Caco-2 (cell line): Measurements from ENCODE around the gene SLC5A3. TPM values are rescaled to one million over a fixed set of nuclear protein-coding genes. Genes with fewer than 3 reads are reported as not detected.

ENCODE experiments used
- BruUV-seq: library from RNA; stranded (reverse); fragments of 400-500 nt; replicated peaks from 2 replicates; lab custom pipeline; 2021; lab: Mats Ljungman, UMichigan
- CTCF ChIA-PET: fragments of 300-600 bp; sonication (Branson Sonifier 250); formaldehyde crosslinking; loops from one replicate; lab custom pipeline; 2022; ENCODE audit warnings: antibody characterized with exemption; lab: Charles Lee
- POLR2A ChIA-PET: fragments of 300-600 bp; sonication (Branson Sonifier 250); formaldehyde crosslinking; loops from one replicate; lab custom pipeline; 2022; ENCODE audit warnings: antibody characterized with exemption; lab: Charles Lee
- DNase-seq, 2 experiments: peaks; one replicate each; pipeline versions ENCODE4 v3.0.0 to v3.0.0-alpha.2; 2020 to 2022
- H3K27me3 ChIP-seq: replicated peaks from 2 replicates; pipeline ENCODE4 v1.6.0; 2011; ENCODE audit warnings: low read length; ENCODE audit not compliant: control insufficient read depth, insufficient read depth
- H3K36me3 ChIP-seq: 2 replicates; pipeline ENCODE4 v1.5.1; 2011; ENCODE audit warnings: low read length; ENCODE audit not compliant: control insufficient read depth, insufficient read depth
- H3K4me1 ChIP-seq: fragments of 250-450 bp; sonication (Bioruptor Pico); 2 replicates; pipeline ENCODE4 v1.5.1; 2020; ENCODE audit warnings: mild to moderate bottlenecking
- H3K4me3 ChIP-seq: 2 replicates; pipeline ENCODE4 v1.5.1; 2011; ENCODE audit warnings: low read depth, mild to moderate bottlenecking, control low read depth, low read length
- H3K9me3 ChIP-seq: fragments of 250-450 bp; sonication (Bioruptor Pico); 2 replicates; pipeline ENCODE4 v1.5.1; 2020; ENCODE audit warnings: mild to moderate bottlenecking, moderate library complexity
- H3K27ac Mint-ChIP-seq: one replicate; pipeline ENCODE4 v1.8.0; 2022; ENCODE audit warnings: mixed read lengths; ENCODE audit not compliant: unreplicated experiment
- H3K27me3 Mint-ChIP-seq: one replicate; pipeline ENCODE4 v1.8.0; 2022; ENCODE audit warnings: mixed read lengths; ENCODE audit not compliant: insufficient read depth, unreplicated experiment
- H3K36me3 Mint-ChIP-seq: one replicate; pipeline ENCODE4 v1.8.0; 2022; ENCODE audit warnings: mild to moderate bottlenecking, mixed read lengths; ENCODE audit not compliant: insufficient read depth, unreplicated experiment
- H3K4me1 Mint-ChIP-seq: one replicate; pipeline ENCODE4 v1.8.0; 2022; ENCODE audit warnings: low read depth, mixed read lengths; ENCODE audit not compliant: unreplicated experiment
- H3K4me3 Mint-ChIP-seq: one replicate; pipeline ENCODE4 v1.8.0; 2022; ENCODE audit warnings: mild to moderate bottlenecking, moderate library complexity, mixed read lengths; ENCODE audit not compliant: unreplicated experiment
- H3K9me3 Mint-ChIP-seq: one replicate; pipeline ENCODE4 v1.8.0; 2022; ENCODE audit warnings: mixed read lengths; ENCODE audit not compliant: unreplicated experiment
- CTCF ChIP-seq, 2 experiments: fragments of 200-600 bp in 1 of 2; IDR thresholded peaks; 1 replicate in 1 of 2; 2 replicates in 1 of 2; pipeline versions ENCODE4 v1.5.1 to v1.8.0; 2011 to 2022; ENCODE audit warnings: antibody characterized with exemption in 1 of 2, control low read depth in 1 of 2, inconsistent platforms in 1 of 2, low read depth in 1 of 2, low read length in 1 of 2, mild to moderate bottlenecking in 1 of 2, moderate library complexity in 1 of 2; ENCODE audit not compliant: insufficient read depth in 1 of 2, severe bottlenecking in 1 of 2, unreplicated experiment in 1 of 2
- intact Hi-C: fragments of 100-400 bp; cut with micrococcal nuclease; formaldehyde crosslinking; loops from one replicate; pipeline ENCODE4 v1.10.0; 2022; ENCODE audit not compliant: unreplicated experiment
- total RNA-seq: library from RNA; stranded (reverse); gene quantifications from 2 replicates; pipeline ENCODE4 v1.2.3, GENCODE V29; 2022

SLC5A3 gene
- total RNA-seq, 1 experiment from 2014 or later = 19.1 TPM

DNA sequence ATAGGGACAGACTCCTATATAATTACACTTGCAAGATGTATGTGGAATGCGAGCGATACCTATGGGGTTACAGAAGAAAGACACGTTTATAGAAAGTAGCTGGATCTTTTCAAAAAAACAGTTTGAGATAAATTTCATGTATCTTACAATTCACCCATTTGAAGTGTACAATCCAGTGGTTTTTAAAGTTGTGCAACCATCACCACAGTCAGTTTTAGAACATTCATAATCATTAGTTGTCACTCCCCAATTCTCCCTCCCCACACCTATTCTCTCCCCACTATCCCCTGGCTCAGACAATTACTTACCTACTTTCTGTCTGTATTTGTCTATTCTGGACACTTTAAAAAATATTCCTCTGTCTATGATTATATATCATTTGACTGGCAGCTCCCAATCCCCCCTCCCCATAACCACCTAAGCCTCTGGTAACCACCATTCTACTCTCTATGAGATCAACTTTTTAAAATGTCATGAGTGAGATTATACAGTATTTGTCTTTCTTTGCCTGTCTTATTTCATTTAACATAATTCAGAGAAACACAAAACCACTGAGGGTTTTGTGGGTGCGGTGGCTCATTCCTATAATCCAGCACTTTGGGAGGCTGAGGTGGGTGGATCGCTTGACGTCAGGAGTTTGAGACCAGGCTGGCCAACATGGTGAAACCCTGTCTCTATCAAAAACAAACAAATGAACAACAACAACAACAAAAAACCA lies 39.1 kb downstream of the SLC5A3 start:
- peaks cover 53% of the 10 kb centered on the region for H3K36me3 Mint-ChIP-seq
- peaks cover 20% of the 10 kb centered on the region for H3K4me1 Mint-ChIP-seq
- intact Hi-C loops = no loop called here
- H3K27me3 ChIP-seq = no peaks in the 10 kb centered on the region
- peaks cover 8% of the 10 kb centered on the region for H3K9me3 Mint-ChIP-seq
- no TSS peak for BruUV-seq
- peaks cover 45% of the 10 kb centered on the region for H3K4me1 ChIP-seq
- no peak overlapping the region for H3K4me3 Mint-ChIP-seq
- no peak overlapping the region for H3K27ac Mint-ChIP-seq
- H3K36me3 ChIP-seq = no peaks in the 10 kb centered on the region
- POLR2A ChIA-PET = no interaction called here
- CTCF ChIA-PET = interaction anchor here (0.8 kb wide), 1 partner anchor 236 kb away, joined by 3 read pairs; no protein-coding TSS in a partner anchor
- no peak overlapping the region for H3K4me3 ChIP-seq
- TF ChIP-seq CTCF (IDR thresholded peaks at IDR 0.05; ENCODE audit: insufficient read depth in 1 of 2, low read depth in 1 of 2, low read length in 1 of 2, severe bottlenecking in 1 of 2, unreplicated experiment in 1 of 2) = no peak
- H3K9me3 ChIP-seq = no peaks in the 10 kb centered on the region
- no peak for DNase-seq
- H3K27me3 Mint-ChIP-seq = no peaks in the 10 kb centered on the region

DNA sequence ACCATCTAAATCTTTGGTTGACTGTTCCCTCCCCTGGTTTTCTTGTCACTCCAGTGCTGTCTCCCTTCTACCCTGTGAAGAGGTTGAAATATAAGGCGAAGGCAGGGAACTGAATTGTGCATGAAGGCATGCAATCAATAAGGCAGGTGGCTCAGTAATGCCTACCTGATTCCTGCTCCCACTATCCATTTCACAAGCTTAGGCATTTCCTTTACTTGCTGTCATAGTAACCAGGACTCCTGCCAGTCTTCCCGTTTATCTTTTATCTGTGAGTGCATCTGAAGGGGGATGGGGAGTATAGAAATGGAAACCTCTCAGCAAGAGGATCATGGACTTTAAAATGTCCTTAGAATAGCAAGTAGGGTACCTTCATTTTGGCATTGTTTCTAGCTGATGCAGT lies 40.5 kb downstream of the SLC5A3 start:
- Mint-ChIP-seq H3K36me3 (peaks cover 54% of the 10 kb centered on the region), H3K9me3 (peaks cover 10% of the 10 kb centered on the region), H3K27me3 (no peaks in the 10 kb centered on the region), H3K27ac (peak overlapping the region; percentile 27), H3K4me3 (no peak overlapping the region), H3K4me1 (peaks cover 20% of the 10 kb centered on the region)
- Histone ChIP-seq H3K9me3 (no peaks in the 10 kb centered on the region), H3K27me3 (no peaks in the 10 kb centered on the region), H3K36me3 (no peaks in the 10 kb centered on the region), H3K4me1 (peaks cover 47% of the 10 kb centered on the region), H3K4me3 (no peak overlapping the region)
- CTCF ChIA-PET = no interaction called here
- BruUV-seq = no TSS peak
- no peak for TF ChIP-seq CTCF (IDR thresholded peaks at IDR 0.05; ENCODE audit: insufficient read depth in 1 of 2, low read depth in 1 of 2, low read length in 1 of 2, severe bottlenecking in 1 of 2, unreplicated experiment in 1 of 2)
- peak in 1 of 2 experiments; percentile 7 for DNase-seq
- POLR2A ChIA-PET = no interaction called here
- intact Hi-C loops = no loop called here

- Histone ChIP-seq H3K4me1 (peaks cover 47% of the 10 kb centered on the region), H3K4me3 (no peak overlapping the region), H3K27me3 (no peaks in the 10 kb centered on the region), H3K9me3 (no peaks in the 10 kb centered on the region), H3K36me3 (no peaks in the 10 kb centered on the region)
- CTCF ChIA-PET = no interaction called here
- Mint-ChIP-seq H3K4me1 (peaks cover 20% of the 10 kb centered on the region), H3K9me3 (peaks cover 10% of the 10 kb centered on the region), H3K36me3 (peaks cover 54% of the 10 kb centered on the region), H3K27me3 (no peaks in the 10 kb centered on the region), H3K4me3 (no peak overlapping the region), H3K27ac (no peak overlapping the region)
- intact Hi-C loops = no loop called here
- POLR2A ChIA-PET = no interaction called here
- BruUV-seq = no TSS peak
- no peak for DNase-seq
- TF ChIP-seq CTCF (IDR thresholded peaks at IDR 0.05; ENCODE audit: insufficient read depth in 1 of 2, low read depth in 1 of 2, low read length in 1 of 2, severe bottlenecking in 1 of 2, unreplicated experiment in 1 of 2) = no peak
Measured at GRCh38 chr21:34115160-34115559, 41.8 kb downstream of the SLC5A3 start.
